NCI-H187 treated with DMSO at 0.1 percent for 48 hours (cell line): Measurements from ENCODE around the gene WDR91.

Experiments
- DNase-seq: peaks from one replicate; lab custom pipeline; 2025; lab: John Stamatoyannopoulos, UW

WDR91 gene

DNA sequence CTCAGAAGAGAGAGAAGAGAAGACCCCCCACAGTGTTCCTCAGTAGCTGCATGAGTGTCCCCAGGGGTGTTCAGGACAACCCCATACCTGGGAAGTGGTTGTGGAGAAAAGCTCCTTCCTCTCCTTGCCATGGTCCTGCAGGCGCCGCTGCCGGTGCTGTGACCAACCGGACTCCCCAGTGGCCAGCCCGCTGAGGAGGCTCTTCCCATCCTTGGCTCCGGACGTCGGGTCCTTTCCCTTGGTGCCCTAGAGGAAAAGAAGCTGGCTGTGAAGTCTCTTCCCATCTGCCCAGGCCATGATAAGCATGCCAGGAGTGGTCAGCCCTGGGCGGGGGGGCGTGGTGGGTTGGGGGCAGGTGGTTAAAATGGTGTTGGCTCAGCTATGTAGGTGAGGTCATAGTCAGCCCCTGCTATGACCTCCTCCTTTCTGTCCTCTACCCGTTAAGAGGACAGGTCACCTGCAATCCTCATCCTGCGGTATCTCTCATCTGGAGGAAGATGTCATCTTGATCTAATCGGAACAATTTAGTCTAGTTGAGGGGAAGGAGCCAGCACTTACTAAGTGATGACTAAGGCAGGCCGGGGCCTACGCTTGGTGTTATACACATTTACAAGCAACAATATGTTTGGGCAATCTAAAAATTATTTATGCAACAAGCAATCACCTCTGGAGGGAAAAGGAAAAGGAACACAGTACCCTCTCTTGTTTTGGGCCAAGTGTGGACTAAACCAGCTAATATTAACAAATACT lies 13.2 kb downstream of the WDR91 start:
- no peak for DNase-seq

- DNase-seq: no peak
Measured at GRCh38 chr7:135197343-135197742, 14.0 kb downstream of the WDR91 start.

- no peak for DNase-seq
Measured at GRCh38 chr7:135195968-135196629, 15.2 kb downstream of the WDR91 start.

DNA sequence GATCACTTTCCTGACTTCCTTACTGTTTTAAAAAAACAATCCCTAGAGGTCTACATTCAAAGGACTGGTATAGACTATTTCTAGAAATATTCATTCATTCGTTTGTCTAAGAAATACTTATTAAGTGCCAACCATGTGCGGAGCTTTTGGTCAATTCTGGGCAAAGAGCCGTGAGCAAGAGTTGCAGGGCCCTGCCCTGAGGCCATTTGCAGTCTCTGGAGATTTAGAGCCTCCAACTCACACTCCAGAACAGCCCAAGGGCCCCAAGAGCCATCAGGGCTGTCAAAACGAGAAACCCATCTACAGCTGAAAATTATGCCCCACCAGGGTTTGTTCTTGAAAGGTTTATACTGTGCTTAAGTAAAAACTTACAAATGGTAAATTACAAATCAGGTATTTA lies 16.2 kb downstream of the WDR91 start:
- DNase-seq: no peak

GRCh38 chr7:135194494-135195095 lies 16.7 kb downstream of the WDR91 start:
- DNase-seq: no peak

DNA sequence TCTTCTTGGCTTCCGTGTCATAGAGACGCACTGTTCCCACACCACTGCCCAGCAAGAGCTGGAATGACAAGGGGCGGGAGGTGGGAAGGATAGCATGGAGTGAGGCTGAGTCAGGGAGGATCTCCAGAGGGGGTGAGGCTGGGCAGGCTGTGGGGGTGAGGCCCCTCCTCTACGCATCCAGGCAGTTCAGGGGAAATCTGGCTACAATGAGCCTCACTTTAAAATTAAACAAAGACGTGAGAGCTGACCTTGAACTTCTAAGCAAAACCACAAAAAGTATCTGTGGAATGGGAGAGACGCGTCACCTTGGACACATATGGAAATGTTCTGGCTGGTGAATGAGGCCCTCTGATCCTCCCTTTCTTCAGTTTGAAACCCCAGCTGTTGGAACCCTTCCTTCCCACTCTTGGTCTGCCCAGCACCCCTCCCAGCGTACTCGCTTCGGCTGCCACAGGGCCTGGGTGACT lies 17.7 kb downstream of the WDR91 start:
- no peak for DNase-seq

DNA sequence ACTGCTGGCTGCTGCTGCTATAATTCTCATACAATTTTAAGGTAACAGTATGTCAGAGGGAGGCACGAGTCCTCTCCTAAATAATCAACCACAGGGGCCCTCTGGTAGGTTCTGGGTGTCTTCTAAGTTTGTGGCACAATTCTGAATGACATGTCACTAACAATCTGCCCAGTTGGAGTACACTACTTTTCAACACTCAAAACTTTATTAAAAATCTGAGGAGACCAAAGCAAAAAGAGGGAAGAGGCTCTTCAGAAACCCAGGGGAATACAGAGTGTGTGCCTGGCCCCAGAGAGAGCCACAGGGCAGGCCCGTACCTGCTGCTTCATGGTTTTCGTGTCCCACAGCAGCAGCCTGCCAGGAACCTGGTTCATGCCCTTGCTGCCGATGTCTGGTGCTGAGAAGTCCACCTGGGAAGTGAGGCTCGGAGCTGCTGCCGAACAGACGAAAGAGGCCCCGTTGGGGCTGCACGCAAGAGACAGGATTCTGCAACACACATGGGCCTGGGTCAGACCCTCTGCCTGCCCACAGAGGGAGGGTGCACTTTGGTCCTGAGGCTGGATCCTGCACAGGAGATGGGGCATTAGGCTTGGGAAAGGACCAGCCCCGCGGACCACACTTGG lies 18.3 kb downstream of the WDR91 start:
- no peak for DNase-seq

DNA sequence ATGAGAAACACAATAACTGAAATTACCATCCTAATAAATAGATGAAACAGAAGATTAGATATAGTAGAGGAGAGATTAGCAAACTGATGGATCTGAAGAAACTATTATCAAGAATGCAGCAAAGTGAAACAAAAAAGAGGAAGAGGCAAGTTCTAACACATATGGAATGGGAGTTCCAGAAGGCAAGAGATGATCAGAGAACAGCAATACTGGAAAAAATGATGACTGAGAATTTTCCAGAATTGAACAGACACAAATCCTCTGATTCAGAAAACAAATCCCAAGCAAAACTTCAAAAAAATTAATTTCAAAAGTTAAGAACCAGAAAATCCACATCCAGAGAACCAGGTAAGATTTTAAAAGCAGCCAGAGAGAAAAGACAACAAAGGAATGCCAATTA lies 20.6 kb downstream of the WDR91 start:
- no peak for DNase-seq

DNA sequence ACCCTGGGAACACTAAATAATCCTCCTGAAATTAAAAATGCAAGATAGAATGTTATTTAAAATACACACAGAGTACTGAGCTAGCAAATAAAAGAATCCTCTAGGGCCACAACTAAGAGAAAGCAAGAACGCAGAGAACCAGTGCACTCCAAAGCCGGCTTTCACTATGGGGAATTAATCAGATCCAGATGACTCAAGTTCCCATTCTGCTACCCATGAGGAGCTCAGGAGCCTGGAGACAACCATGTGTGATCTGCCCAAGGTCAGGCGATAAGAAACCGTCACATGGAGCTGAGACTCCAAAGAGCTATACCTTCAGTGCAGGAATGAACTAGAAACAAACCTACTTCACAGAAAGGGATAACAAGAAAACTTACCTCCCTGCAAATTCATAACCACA lies 21.4 kb downstream of the WDR91 start:
- no peak for DNase-seq

- DNase-seq: no peak
Measured at GRCh38 chr7:135189221-135189662, 22.1 kb downstream of the WDR91 start.

GRCh38 chr7:135188298-135188984 lies 22.9 kb downstream of the WDR91 start:
- DNase-seq: no peak

GRCh38 chr7:135186841-135187253 lies 24.5 kb downstream of the WDR91 start:
- no peak for DNase-seq

GRCh38 chr7:135186261-135186540 lies 25.1 kb downstream of the WDR91 start:
- no peak for DNase-seq

GRCh38 chr7:135185471-135186260 lies 25.7 kb downstream of the WDR91 start:
- no peak for DNase-seq

DNA sequence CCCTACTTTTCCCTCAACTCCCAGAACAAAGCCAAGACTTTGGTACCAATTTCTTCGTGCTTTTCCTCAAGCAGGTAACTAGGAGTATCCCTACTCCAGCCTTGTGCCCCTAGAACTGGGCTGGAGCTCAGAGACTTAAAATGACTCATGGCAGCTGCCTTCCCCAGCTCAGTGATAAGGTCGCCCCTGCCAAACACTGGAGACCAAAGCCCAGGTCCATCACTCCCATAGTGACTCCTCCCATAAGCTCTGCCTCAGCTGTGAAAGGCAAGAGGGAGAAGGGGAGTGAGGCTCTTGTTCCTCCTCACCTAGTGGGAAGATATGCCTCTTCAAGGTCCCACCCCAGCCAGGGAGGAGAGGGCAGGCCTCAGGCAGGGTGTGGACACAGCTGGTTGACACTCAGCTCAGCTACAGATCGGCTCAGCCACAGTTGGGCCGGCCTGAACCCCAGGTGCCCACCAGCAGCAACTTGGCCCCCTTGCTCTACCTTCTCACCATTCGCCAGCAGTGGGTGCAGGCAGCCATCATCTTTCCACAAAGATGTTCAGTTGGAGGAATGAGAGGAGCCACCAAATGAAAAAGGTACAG lies 27.0 kb downstream of the WDR91 start:
- no peak for DNase-seq

GRCh38 chr7:135183478-135183877 lies 27.8 kb downstream of the WDR91 start:
- no peak for DNase-seq

DNA sequence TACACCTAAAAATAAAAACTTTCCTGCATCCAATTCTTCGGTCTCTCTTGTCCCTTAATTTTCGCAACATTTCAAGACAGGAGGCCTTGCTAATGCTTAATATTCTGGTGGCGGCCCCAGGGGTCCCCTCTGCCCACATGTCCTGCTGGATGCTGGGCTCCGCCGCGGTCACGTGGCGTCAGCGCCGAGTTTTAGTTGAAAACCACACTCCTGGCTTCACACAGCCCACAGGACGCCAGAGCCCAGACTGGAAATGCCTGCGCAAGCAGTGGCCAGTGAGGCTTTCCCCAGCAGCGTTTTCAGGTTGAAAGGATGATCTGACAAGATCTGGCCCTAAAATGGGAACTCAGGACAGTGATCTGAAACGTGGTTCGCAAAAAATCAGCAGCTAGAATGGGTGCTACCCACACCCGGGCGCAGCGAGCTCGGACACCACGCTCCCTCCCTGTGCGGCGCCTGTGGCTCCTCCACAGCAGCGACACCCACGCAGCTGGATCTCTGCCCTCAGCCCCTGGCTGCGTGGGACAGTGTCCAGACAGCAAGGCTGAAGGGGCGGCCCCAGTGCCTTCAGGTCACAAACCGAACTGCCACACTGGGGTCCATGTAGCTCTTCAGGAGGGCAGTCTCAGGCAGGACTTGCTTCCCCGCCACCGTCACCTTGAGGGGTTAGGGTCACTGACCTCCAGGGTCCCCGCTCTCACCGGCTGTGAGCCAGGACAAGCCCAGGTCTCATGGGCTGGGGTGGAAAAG lies 29.2 kb downstream of the WDR91 start:
- no peak for DNase-seq

- DNase-seq: no peak
Measured at GRCh38 chr7:135181261-135181928, 29.9 kb downstream of the WDR91 start.

GRCh38 chr7:135180122-135180521 lies 31.2 kb downstream of the WDR91 start:
- DNase-seq: no peak
